Vagina (tissue), 2 donors: ENCODE measurements around the gene SYNPR.

Experiments
- CTCF ChIP-seq, 3 experiments: fragments of 450-650 bp in 2 of 3; fragments of 200-600 bp in 1 of 3; sonication (generic) in 1 of 3; IDR thresholded peaks; one replicate each; pipeline ENCODE4 v1.5.1; 2017 to 2019; ENCODE audit warnings: antibody characterized with exemption in 3 of 3, mild to moderate bottlenecking in 2 of 3, moderate library complexity in 2 of 3
- POLR2A ChIP-seq, 2 donors: fragments of 450-650 bp; IDR thresholded peaks; one replicate each; pipeline ENCODE4 v1.6.1; 2017; ENCODE audit warnings: antibody characterized with exemption in 2 of 2, mild to moderate bottlenecking in 2 of 2, moderate library complexity in 2 of 2
- POLR2AphosphoS5 ChIP-seq, 2 donors: sonication (generic); formaldehyde crosslinking; IDR thresholded peaks; one replicate each; pipeline ENCODE4 v1.9.0; 2017; ENCODE audit warnings: antibody characterized with exemption in 2 of 2, mild to moderate bottlenecking in 2 of 2, low read depth in 1 of 2; ENCODE audit not compliant: insufficient read depth in 1 of 2

GRCh38 chr3:63438826-63439371 is 160.8 kb downstream of the SYNPR start:
- TF ChIP-seq POLR2A (IDR thresholded peaks at IDR 0.05) (no peak), CTCF (IDR thresholded peaks at IDR 0.05) (no peak), POLR2AphosphoS5 (IDR thresholded peaks at IDR 0.05; ENCODE audit: insufficient read depth in 1 of 2, low read depth in 1 of 2) (no peak)
